A549 (cell line): ENCODE measurements around the gene KRTCAP2.

Source experiments
- ATOH8 ChIP-seq: fragments of 250-450 bp; sonication (Bioruptor Pico); IDR thresholded peaks from 2 replicates; pipeline ENCODE4 v1.5.0; 2020; ENCODE audit warnings: low read depth, mild to moderate bottlenecking, moderate library complexity
- BCL3 ChIP-seq: fragments of >200 bp; sonication (Bioruptor Twin); formaldehyde crosslinking; IDR thresholded peaks from 3 replicates; pipeline ENCODE4 v1.6.1; 2016
- CTCF ChIP-seq: fragments of >200 bp; sonication (Bioruptor Twin); formaldehyde crosslinking; IDR thresholded peaks from 3 replicates; pipeline ENCODE4 v1.5.1; 2016
- EHMT2 ChIP-seq: fragments of 200-600 bp; sonication (generic); IDR thresholded peaks from 2 replicates; pipeline ENCODE4 v1.6.1; 2016; ENCODE audit warnings: antibody characterized with exemption, low read depth, mild to moderate bottlenecking, moderate library complexity
- POLR2A ChIP-seq: IDR thresholded peaks from 2 replicates; pipeline ENCODE4 v1.6.1; 2012; ENCODE audit warnings: mild to moderate bottlenecking, low read length
- ZFP36 ChIP-seq: fragments of 450-650 bp; IDR thresholded peaks from 2 replicates; pipeline ENCODE4 v1.6.1; 2014; ENCODE audit warnings: borderline replicate concordance; ENCODE audit not compliant: partially characterized antibody
- TF ChIP-seq, protein P1 (sequence below): fragments of 150-350 bp; IDR thresholded peaks from 2 replicates; pipeline ENCODE4 v1.6.1; 2014; ENCODE audit warnings: low read depth, mild to moderate bottlenecking, low read length

DNA sequence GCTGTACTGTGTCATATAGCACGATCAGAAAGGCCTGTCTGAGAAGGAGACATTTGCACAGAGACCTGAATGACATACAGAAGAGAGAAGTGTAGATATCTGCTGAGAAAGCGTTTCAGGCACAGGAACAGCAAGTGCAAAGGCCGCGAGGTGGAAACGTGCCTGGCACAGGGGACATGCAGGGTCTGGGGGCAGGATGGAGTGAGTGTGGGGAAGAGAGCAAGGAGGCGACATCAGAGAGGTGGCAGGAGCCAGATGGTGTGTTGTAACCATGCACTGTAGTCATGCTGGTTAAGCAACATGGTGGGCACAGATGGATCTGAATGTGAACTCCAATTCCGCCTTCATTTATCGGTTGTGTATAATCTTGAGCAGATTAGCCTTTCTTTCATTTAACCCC, 13.0 kb downstream of the KRTCAP2 start:
- TF ChIP-seq, protein P1, sequence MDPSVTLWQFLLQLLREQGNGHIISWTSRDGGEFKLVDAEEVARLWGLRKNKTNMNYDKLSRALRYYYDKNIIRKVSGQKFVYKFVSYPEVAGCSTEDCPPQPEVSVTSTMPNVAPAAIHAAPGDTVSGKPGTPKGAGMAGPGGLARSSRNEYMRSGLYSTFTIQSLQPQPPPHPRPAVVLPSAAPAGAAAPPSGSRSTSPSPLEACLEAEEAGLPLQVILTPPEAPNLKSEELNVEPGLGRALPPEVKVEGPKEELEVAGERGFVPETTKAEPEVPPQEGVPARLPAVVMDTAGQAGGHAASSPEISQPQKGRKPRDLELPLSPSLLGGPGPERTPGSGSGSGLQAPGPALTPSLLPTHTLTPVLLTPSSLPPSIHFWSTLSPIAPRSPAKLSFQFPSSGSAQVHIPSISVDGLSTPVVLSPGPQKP: no peak
- TF ChIP-seq ATOH8 (CRISPR knock-in tag) (no peak), POLR2A (no peak), EHMT2 (no peak), CTCF (no peak), ZFP36 (no peak), BCL3 (no peak)
